ENCODE measurements around the gene FBH1. TPM values are rescaled to one million over a fixed set of nuclear protein-coding genes. Genes with fewer than 3 reads are reported as not detected.

FBH1 gene
- total and polyA plus RNA-seq, 10 of the 15 experiments (the other 5 are each of a cell fraction or from before 2014, with no cell fraction given): 6.1 to 67.6 (median 47.2) TPM

DNA sequence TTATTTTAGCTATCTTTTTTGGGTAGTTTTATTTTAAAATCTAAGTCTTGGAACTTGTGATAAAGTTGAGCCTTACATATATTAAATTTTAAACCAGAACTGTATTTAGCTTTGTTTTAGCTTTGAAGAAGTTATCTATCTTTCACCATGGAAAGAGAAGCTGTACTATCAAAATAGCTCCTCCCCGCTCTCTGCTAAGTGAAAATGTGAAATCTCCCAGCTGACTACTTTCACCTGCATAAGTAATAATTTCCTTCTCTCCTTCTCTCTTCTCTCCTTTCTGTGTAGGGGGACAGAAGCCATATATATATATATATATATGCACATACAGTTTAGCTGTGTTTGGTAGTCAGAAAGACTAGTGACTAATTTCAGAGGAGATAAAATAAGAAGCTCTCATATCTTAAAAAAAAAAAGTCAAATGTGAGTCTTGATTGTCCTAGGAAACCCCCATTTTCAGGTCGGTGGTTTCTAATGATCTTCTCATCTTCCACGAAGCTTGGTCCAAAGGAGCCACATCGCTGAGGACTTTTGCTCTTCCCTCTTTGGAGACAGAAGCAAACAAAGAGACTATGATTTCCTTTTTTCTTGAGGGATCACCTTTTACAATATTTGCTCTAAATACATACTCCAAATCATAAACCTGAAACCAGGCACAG is 46.2 kb upstream of the FBH1 start:
- ChIA-PET SMC1A (ENCODE audit: uncharacterized antibody, unreplicated experiment) (interaction anchor here (0.6 to 8.0 kb wide), 31 partner anchors 10 to 425 kb away, joined by 3 to 86 read pairs (median 5); partner anchors contain the start of genes ANKRD16, FBH1 and GDI2), CTCF (interaction anchor here (0.5 to 6.9 kb wide), 21 partner anchors 9 to 1375 kb away, joined by 3 to 74 read pairs (median 5); partner anchors contain the start of genes ANKRD16, FBH1 and GDI2), RAD21 (ENCODE audit: unreplicated experiment) (interaction anchor here (0.6 to 8.4 kb wide), 21 partner anchors 9 to 454 kb away, joined by 3 to 183 read pairs (median 5); partner anchors contain the start of genes ANKRD16, FBH1, GDI2 and PFKFB3), POLR2A (interaction anchor here (0.7 to 4.6 kb wide), 19 partner anchors 9 to 301 kb away, joined by 3 to 69 read pairs (median 4); partner anchors contain the start of genes ANKRD16, FBH1 and GDI2)
- Histone ChIP-seq H3K79me2 (ENCODE audit: control insufficient read depth, insufficient read depth, low read length) (no peaks in the 10 kb centered on the region), H3K9ac (ENCODE audit: control insufficient read depth, insufficient read depth, low read length) (no peak overlapping the region), H2AFZ (ENCODE audit: control insufficient read depth, low read depth, low read length) (peak overlapping the region; percentile 33), H3K27me3 (replicated peaks in 1 of 2; ENCODE audit: control insufficient read depth in 2 of 2, insufficient read depth in 2 of 2, low read length in 1 of 2) (no peaks in the 10 kb centered on the region), H3K4me2 (ENCODE audit: control insufficient read depth, insufficient read depth) (peak overlapping the region; percentile 45), H3K27ac (ENCODE audit: control insufficient read depth, insufficient read depth) (peak overlapping the region; percentile 67), H3K9me3 (replicated peaks; ENCODE audit: control insufficient read depth, insufficient read depth, low read length) (no peaks in the 10 kb centered on the region), H4K20me1 (ENCODE audit: control insufficient read depth, insufficient read depth) (no peaks in the 10 kb centered on the region), H3K4me1 (ENCODE audit: control insufficient read depth, insufficient read depth, low read length) (peaks cover 51% of the 10 kb centered on the region), H3K36me3 (ENCODE audit: control insufficient read depth in 2 of 2, insufficient read depth in 2 of 2, low read length in 1 of 2) (no peaks in the 10 kb centered on the region), H3K4me3 (peak overlapping the region; percentile 54)
- TF ChIP-seq NFIC (IDR thresholded peaks at IDR 0.05; ENCODE audit: low read depth, low read length) (peak; percentile 31; the same call in 1 of the 2 replicates), RAD21 (IDR thresholded peaks at IDR 0.05; ENCODE audit: insufficient read depth, low read depth, low read length) (no peak), MEF2A (IDR thresholded peaks at IDR 0.05; ENCODE audit: insufficient read depth, low read depth, low read length) (0 out of 2 replicates have a peak, but pooled peaks have one; percentile 62), CBX3 (IDR thresholded peaks at IDR 0.05; ENCODE audit: borderline replicate concordance, low read depth) (no peak), RUNX3 (IDR thresholded peaks at IDR 0.05; ENCODE audit: low read length) (peak; percentile 58), BCL11A (IDR thresholded peaks at IDR 0.05; ENCODE audit: low read depth, low read length) (0 out of 2 replicates have a peak, but pooled peaks have one; percentile 9), IKZF1 (conservative IDR thresholded peaks at IDR 0.05) (peak; percentile 22; the same call in 1 of the 2 replicates), JUNB (IDR thresholded peaks at IDR 0.05) (peak; percentile 40)
- TF ChIP-seq, protein P1, sequence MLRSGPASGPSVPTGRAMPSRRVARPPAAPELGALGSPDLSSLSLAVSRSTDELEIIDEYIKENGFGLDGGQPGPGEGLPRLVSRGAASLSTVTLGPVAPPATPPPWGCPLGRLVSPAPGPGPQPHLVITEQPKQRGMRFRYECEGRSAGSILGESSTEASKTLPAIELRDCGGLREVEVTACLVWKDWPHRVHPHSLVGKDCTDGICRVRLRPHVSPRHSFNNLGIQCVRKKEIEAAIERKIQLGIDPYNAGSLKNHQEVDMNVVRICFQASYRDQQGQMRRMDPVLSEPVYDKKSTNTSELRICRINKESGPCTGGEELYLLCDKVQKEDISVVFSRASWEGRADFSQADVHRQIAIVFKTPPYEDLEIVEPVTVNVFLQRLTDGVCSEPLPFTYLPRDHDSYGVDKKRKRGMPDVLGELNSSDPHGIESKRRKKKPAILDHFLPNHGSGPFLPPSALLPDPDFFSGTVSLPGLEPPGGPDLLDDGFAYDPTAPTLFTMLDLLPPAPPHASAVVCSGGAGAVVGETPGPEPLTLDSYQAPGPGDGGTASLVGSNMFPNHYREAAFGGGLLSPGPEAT (IDR thresholded peaks at IDR 0.05; ENCODE audit: low read depth): peak; percentile 31; the same call in 1 of the 2 replicates
- ATAC-seq (peak; percentile 12), DNase-seq (ENCODE audit: low read depth, low spot score) (no peak), FAIRE-seq (no peak)
- intact Hi-C loops (cut with micrococcal nuclease; ENCODE audit: unreplicated experiment) (loop anchor here (5.0 kb wide), 1 partner anchor 133 kb away; the partner anchor contains the start of gene IL15RA), in situ Hi-C loops (cut with MboI) (no loop called here)
- WGBS (ENCODE audit: insufficient coverage, insufficient replicate concordance, low lambda C conversion rate, missing lambda C conversion rate): under 1% methylated on average over 4 of the region's 4 CpGs
- BruUV-seq (replicated peaks): no TSS peak

All from GM12878 (cell line).